K562 (cell line): ENCODE measurements around the gene ADRA2B. TPM values are rescaled to one million over a fixed set of nuclear protein-coding genes. Genes with fewer than 3 reads are reported as not detected.

Source experiments
- ATF1 ChIP-seq, 2 experiments: fragments of 450-650 bp in 1 of 2; IDR thresholded peaks; 2 replicates each; pipeline ENCODE4 v1.6.1; 2016; ENCODE audit warnings: missing compliant biosample characterization in 1 of 2, missing genetic modification characterization in 1 of 2
- CREB3L1 ChIP-seq: fragments of 450-650 bp; IDR thresholded peaks from 2 replicates; pipeline ENCODE4 v1.6.1; 2014; ENCODE audit warnings: low read depth, mild to moderate bottlenecking, moderate library complexity, borderline replicate concordance
- GABPA ChIP-seq: fragments of 200-800 bp; sonication (Bioruptor generic); conservative IDR thresholded peaks from 2 replicates; pipeline ENCODE4 v1.6.1; 2016; ENCODE audit warnings: low read depth, missing genetic modification characterization, missing compliant biosample characterization
- HCFC1 ChIP-seq: IDR thresholded peaks from 2 replicates; pipeline ENCODE4 v1.6.1; 2012; ENCODE audit warnings: low read depth, low read length, improper control_type of control experiment
- HNRNPK ChIP-seq: fragments of 200-400 bp; formaldehyde crosslinking; IDR thresholded peaks from one replicate; pipeline ENCODE4 v1.6.1; 2018; ENCODE audit warnings: mild to moderate bottlenecking, low read depth, low read length; ENCODE audit not compliant: poor library complexity, severe bottlenecking
- L3MBTL2 ChIP-seq: fragments of 450-650 bp; IDR thresholded peaks from 2 replicates; pipeline ENCODE4 v1.6.1; 2016; ENCODE audit warnings: mild to moderate bottlenecking, moderate library complexity
- MAX ChIP-seq: sonication (generic); formaldehyde crosslinking; IDR thresholded peaks from 2 replicates; pipeline ENCODE4 v1.9.0; 2022; ENCODE audit warnings: mild to moderate bottlenecking, missing genetic modification reagents
- NCOA2 ChIP-seq, 2 experiments: fragments of 450-650 bp; IDR thresholded peaks; 2 replicates each; pipeline ENCODE4 v1.6.1; 2018; ENCODE audit warnings: mild to moderate bottlenecking in 2 of 2, moderate library complexity in 1 of 2; ENCODE audit not compliant: partially characterized antibody in 2 of 2
- OTX1 ChIP-seq: fragments of 450-650 bp; formaldehyde crosslinking; IDR thresholded peaks from 2 replicates; pipeline ENCODE4 v1.4.0; 2022; ENCODE audit warnings: mild to moderate bottlenecking
- PKNOX1 ChIP-seq: fragments of 450-650 bp; IDR thresholded peaks from 2 replicates; pipeline ENCODE4 v1.6.1; 2016
- RBFOX2 ChIP-seq: fragments of 200-400 bp; formaldehyde crosslinking; IDR thresholded peaks from 2 replicates; pipeline ENCODE4 v1.6.1; 2017; ENCODE audit warnings: low read depth, mild to moderate bottlenecking, low read length, moderate library complexity
- TFAP4 ChIP-seq: sonication (generic); formaldehyde crosslinking; IDR thresholded peaks from 2 replicates; pipeline ENCODE4 v1.8.0; 2022; ENCODE audit warnings: missing genetic modification reagents, mild to moderate bottlenecking, moderate library complexity, borderline replicate concordance
- TRIM28 ChIP-seq: fragments of 450-650 bp; IDR thresholded peaks from 2 replicates; pipeline ENCODE4 v1.6.1; 2017
- ZBTB17 ChIP-seq: fragments of 450-650 bp; formaldehyde crosslinking; IDR thresholded peaks from 2 replicates; pipeline ENCODE4 v1.4.0; 2020; ENCODE audit warnings: mild to moderate bottlenecking
- ZNF3 ChIP-seq: fragments of 250-450 bp; sonication (Bioruptor Pico); IDR thresholded peaks from 2 replicates; pipeline ENCODE4 v1.5.0; 2021; ENCODE audit warnings: mild to moderate bottlenecking, moderate library complexity
- ZNF316 ChIP-seq: fragments of 450-650 bp; IDR thresholded peaks from 2 replicates; pipeline ENCODE4 v1.6.1; 2016
- ZNF589 ChIP-seq: fragments of 200-800 bp; sonication (Bioruptor generic); IDR thresholded peaks from 2 replicates; pipeline ENCODE4 v1.6.1; 2016; ENCODE audit warnings: low read depth, missing genetic modification characterization, missing compliant biosample characterization
- polyA plus RNA-seq, 8 experiments: library from polyadenylated mRNA; depleted of rRNA in 4 of 8; stranded (reverse) in 5 of 8; unstranded in 3 of 8; fragments of >200 nt; fragmentation: Nextera tagmentation in 2 of 8; fragmentation: Illumina TruSeq in 1 of 8; extraction: Ambion mirVana in 2 of 8; extraction: Trizol in 1 of 8; gene quantifications; 2 replicates each; pipeline versions ENCODE4 v1.2.1 to v1.2.3, GENCODE V29; 2011 to 2014; ENCODE audit warnings: inconsistent platforms in 1 of 8, missing spikeins in 1 of 8
- total RNA-seq, 7 experiments: library from RNA; depleted of rRNA in 6 of 7; stranded (reverse); fragments of >200 nt in 6 of 7; fragmentation: Illumina TruSeq in 2 of 7; extraction: Trizol in 2 of 7; gene quantifications; 2 replicates each; pipeline versions ENCODE4 v1.2.1 to v1.2.3, GENCODE V29; 2011 to 2021; ENCODE audit warnings: low replicate concordance in 1 of 7
- TF ChIP-seq, protein P1 (sequence below): IDR thresholded peaks from 2 replicates; pipeline ENCODE4 v1.6.1; 2011; ENCODE audit not compliant: insufficient read length; ENCODE audit errors: extremely low read depth

ADRA2B gene
- total and polyA plus RNA-seq, 9 of the 15 experiments (the other 6 are each of a cell fraction or from before 2014, with no cell fraction given) = not detected

DNA sequence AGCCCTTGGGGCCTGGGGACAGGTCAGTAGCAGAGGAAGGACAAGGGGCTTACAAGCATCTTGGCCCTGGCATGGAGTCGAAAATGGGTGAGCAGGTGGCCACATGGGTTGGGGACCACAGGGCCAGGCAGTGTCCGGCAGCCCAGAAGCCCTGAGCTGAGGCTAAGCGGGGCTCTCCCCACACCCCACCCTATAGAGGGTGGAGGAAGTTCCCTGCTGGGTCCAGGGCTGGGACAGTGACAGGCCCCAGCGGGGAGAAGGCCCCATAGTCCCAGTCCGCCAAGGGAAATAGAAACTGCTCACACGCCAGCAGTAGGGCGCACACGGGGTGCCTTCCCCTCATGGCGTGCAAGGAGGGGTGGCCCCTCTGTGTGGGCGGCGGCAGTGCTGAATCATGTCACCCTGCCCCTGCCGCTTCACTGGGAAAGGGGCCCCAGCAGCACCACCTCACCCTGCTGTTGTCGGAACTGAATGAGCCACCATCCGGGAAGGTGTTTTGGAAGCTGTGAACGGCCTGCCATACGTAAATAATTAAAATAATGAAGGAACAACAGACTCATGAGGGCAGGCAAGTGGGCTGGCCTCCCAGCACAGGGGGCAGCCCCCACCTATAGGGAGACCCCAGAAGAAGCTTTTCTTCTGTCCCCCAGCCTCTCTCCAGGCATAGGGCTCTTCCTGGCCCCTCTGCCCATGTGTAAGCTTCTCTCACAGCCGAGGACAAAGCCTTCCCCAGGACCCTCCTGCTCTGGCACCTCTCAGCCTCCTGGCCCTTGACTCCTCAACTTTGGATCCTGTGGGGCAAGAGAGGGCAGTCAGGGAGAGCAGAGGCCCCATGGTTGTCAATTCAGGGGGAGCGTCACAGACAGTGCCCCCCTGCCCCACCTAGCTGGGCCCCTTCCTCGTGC is 41.5 kb upstream of the ADRA2B start (continued):
- TF ChIP-seq ZBTB17 (CRISPR knock-in tag) (peak; percentile 69; the same call in 1 of the 2 replicates), MAX (CRISPR knock-in tag) (peak; percentile 83), ATF1 (CRISPR knock-in tag; IDR thresholded peaks at IDR 0.05) (no peak), ATF1 (tag; IDR thresholded peaks at IDR 0.05) (0 out of 2 replicates have a peak, but pooled peaks have one; percentile 33), ZNF3 (CRISPR knock-in tag) (no peak), GABPA (tag) (no peak; the same call in 1 of the 2 replicates), HNRNPK (no peak), ZNF589 (CRISPR knock-in tag) (peak; percentile 56; the same call in 1 of the 2 replicates), ZNF316 (peak; percentile 78), TFAP4 (peak; percentile 50; the same call in 1 of the 2 replicates), RBFOX2 (peak; percentile 72), HCFC1 (no peak), NCOA2 (IDR thresholded peaks at IDR 0.05; ENCODE audit: partially characterized antibody in 2 of 2) (no peak), PKNOX1 (no peak), OTX1 (CRISPR knock-in tag) (no peak), L3MBTL2 (peak; percentile 53; the same call in 1 of the 2 replicates), TRIM28 (no peak), CREB3L1 (no peak)
- TF ChIP-seq, protein P1, sequence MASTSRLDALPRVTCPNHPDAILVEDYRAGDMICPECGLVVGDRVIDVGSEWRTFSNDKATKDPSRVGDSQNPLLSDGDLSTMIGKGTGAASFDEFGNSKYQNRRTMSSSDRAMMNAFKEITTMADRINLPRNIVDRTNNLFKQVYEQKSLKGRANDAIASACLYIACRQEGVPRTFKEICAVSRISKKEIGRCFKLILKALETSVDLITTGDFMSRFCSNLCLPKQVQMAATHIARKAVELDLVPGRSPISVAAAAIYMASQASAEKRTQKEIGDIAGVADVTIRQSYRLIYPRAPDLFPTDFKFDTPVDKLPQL = no peak
